ENCODE results near the gene MTMR1.

DNA sequence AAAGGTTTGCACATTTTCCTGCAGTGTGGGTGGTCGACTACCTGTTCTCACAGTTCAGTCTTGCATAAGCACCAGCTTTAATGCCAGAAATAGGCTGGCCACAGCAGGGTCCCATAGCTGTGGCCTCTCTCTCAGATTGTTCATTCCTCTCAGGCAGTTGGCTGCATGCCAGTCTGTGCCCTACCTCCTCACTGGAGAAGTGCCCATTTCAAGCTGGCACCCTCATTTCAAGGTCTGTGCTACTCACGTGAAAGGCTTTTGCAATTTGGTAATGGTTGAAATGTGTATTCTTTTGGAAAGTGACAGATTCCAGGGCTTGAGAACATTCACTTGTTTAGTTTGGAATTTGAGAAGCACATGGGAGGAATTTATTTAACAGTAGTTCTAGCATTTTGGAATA is 28.9 kb upstream of the MTMR1 start:
- TF ChIP-seq ZFP30 (CRISPR knock-in tag; IDR thresholded peaks at IDR 0.05) (no peak), PATZ1 (CRISPR knock-in tag; IDR thresholded peaks at IDR 0.05; ENCODE audit: borderline replicate concordance) (no peak), ZNF565 (CRISPR knock-in tag; conservative IDR thresholded peaks at IDR 0.05; ENCODE audit: low read depth) (no peak), ARNTL (CRISPR knock-in tag; IDR thresholded peaks at IDR 0.05; ENCODE audit: borderline replicate concordance, low read depth) (no peak), ESRRG (CRISPR knock-in tag; IDR thresholded peaks at IDR 0.05) (no peak), BACH2 (CRISPR knock-in tag; IDR thresholded peaks at IDR 0.05; ENCODE audit: borderline replicate concordance) (no peak), ZNF8 (CRISPR knock-in tag; IDR thresholded peaks at IDR 0.05) (no peak), CSDC2 (CRISPR knock-in tag; IDR thresholded peaks at IDR 0.05) (no peak), ZFP3 (CRISPR knock-in tag; IDR thresholded peaks at IDR 0.05) (no peak)
